ENCODE measurements around the gene TMEM37. TPM values are rescaled to one million over a fixed set of nuclear protein-coding genes. Genes with fewer than 3 reads are reported as not detected.
A peak's percentile ranks its signal among the peaks of the same experiment; 100 is the strongest.

Gene TMEM37
- total RNA-seq, 1 donor from 2014 or later: 2.1 TPM

DNA sequence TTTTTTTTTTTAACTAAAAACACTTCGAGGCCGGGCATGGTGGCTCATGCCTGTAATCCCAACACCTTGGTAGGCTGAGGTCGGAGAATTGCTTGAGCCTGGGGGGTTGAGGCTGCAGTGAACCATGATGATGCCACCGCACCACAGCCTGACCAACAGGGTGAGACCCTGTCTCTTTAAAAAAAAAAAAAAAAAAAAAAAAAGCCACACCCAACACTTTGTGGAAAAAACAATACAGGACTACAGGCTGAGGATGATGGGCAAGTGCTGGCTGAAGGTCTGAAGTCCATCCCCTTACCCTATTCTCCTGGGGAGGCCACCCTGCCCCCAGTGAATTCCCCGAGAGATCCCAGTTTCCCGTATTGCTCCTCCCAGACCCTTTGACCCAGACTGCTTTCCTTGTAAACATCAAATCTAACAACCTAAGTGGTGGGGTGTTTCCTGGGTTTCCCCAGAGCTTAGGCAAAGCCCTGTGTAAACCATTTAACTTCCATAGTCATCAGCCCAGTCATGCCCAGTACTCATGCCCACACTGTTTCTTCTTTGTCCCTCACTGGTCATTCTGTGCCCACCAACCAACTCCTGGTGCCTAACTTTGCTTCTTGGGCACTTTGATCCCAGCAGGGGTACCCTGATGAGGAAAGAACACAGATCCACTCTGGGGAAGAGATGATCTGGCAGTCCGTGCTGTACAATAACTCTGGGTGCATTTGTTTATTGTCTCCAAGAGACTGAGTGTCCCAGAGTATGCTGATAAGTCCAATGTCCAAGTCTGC, 5.8 kb upstream of the TMEM37 start:
- no peaks in the 10 kb centered on the region for H3K9me3 ChIP-seq (ENCODE audit: control insufficient read depth in 3 of 3, low read length in 3 of 3)
- no peak overlapping the region for H3K4me3 ChIP-seq (ENCODE audit: low read length in 3 of 3)
- no peak overlapping the region for H3K27ac ChIP-seq (ENCODE audit: low read depth, low read length)
- no peaks in the 10 kb centered on the region for H3K36me3 ChIP-seq (ENCODE audit: control insufficient read depth in 3 of 3, insufficient read depth in 3 of 3, low read length in 3 of 3)
- peaks cover 0 to 4% (median 2%) of the 10 kb centered on the region in 3 donors for H3K4me1 ChIP-seq (ENCODE audit: control insufficient read depth in 3 of 3, insufficient read depth in 3 of 3, low read length in 3 of 3)
- no peak overlapping the region for H3K9ac ChIP-seq (ENCODE audit: low read depth in 1 of 3, low read length in 3 of 3)
- H3K27me3 ChIP-seq (ENCODE audit: control insufficient read depth in 3 of 3, insufficient read depth in 3 of 3, low read length in 3 of 3): no peaks in the 10 kb centered on the region

DNA sequence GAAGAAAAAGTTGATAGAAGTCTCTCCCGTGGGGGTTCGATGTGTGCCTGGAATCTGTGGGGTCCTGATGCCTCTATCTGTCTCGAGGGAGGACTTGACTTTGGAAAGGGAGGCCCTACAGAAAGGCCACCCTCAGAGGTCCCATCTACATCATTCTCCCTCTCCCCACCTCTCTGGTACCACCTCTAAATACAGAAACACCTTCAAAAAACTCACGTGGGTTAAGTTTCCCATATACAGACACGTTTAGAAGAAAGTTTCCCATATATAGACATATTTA, 5.3 kb upstream of the TMEM37 start:
- Histone ChIP-seq H3K27ac (ENCODE audit: low read depth, low read length) (no peak overlapping the region), H3K4me3 (ENCODE audit: low read length in 3 of 3) (no peak overlapping the region), H3K9ac (ENCODE audit: low read depth in 1 of 3, low read length in 3 of 3) (no peak overlapping the region), H3K36me3 (ENCODE audit: control insufficient read depth in 3 of 3, insufficient read depth in 3 of 3, low read length in 3 of 3) (no peaks in the 10 kb centered on the region), H3K9me3 (ENCODE audit: control insufficient read depth in 3 of 3, low read length in 3 of 3) (no peaks in the 10 kb centered on the region), H3K4me1 (ENCODE audit: control insufficient read depth in 3 of 3, insufficient read depth in 3 of 3, low read length in 3 of 3) (peaks cover 0 to 6% (median 5%) of the 10 kb centered on the region in 3 donors), H3K27me3 (ENCODE audit: control insufficient read depth in 3 of 3, insufficient read depth in 3 of 3, low read length in 3 of 3) (no peaks in the 10 kb centered on the region)

DNA sequence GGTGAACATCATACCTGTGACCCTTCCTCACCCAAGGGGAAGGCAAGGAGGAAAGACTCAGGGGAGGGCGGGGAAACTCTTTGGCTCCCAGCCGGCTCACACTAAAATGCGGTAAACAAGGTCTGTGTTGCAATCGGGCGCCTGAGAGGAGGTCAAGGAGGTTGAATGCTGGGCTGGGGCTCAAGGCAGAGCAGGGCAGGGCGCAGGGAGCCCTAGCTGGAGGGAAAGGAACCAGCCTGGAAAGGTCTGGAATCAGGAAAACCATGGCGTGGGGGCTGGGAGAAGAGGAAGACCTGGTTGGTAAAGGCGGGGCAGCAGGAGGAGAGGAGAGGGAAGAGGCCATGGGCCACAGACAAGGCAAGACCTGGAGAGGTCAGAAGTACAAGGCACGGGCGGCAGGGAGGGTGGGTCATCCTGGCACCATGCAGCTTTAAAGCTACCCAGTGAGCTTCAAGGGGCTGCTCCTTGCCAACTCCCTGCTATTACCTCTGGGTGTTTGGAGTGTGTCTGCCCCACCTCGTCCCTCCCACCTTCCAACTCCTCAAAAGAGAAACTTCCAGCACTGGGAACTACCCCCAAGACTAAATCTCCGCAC, 4.8 kb upstream of the TMEM37 start:
- H3K27ac ChIP-seq (ENCODE audit: low read depth, low read length): no peak overlapping the region

DNA sequence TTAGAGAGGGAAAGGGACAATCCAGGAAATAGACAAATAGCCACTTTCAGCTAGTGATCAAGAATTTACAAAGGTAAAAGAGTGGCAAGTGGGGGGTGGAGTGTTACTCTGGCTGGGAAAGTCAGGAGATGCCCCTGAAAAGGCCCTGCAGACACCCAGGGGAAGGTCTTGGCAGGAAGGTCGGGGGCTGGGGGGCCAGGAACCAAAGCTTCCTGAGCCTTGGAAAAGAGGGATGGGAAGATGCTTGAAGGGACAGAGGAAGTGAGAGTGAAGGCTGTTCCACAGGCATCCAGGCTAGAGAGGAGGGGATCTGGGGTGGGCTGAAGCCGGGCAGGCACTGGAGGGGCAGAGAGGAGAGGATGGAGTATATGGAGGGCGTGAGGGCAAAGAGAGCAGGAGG, 3.9 kb upstream of the TMEM37 start:
- no peak overlapping the region for H3K9ac ChIP-seq (ENCODE audit: low read depth in 1 of 3, low read length in 3 of 3)
- no peak overlapping the region for H3K4me3 ChIP-seq (ENCODE audit: low read length in 3 of 3)
- no peak overlapping the region for H3K27ac ChIP-seq (ENCODE audit: low read depth, low read length)
- H3K4me1 ChIP-seq (ENCODE audit: control insufficient read depth in 3 of 3, insufficient read depth in 3 of 3, low read length in 3 of 3): peaks cover 6 to 15% (median 11%) of the 10 kb centered on the region in 3 donors
- no peaks in the 10 kb centered on the region for H3K9me3 ChIP-seq (ENCODE audit: control insufficient read depth in 3 of 3, low read length in 3 of 3)
- H3K36me3 ChIP-seq (ENCODE audit: control insufficient read depth in 3 of 3, insufficient read depth in 3 of 3, low read length in 3 of 3): no peaks in the 10 kb centered on the region
- H3K27me3 ChIP-seq (ENCODE audit: control insufficient read depth in 3 of 3, insufficient read depth in 3 of 3, low read length in 3 of 3): no peaks in the 10 kb centered on the region

More for the DNA sequence above, 4.8 kb upstream of the TMEM37 start:
- peaks cover 0 to 8% (median 6%) of the 10 kb centered on the region in 3 donors for H3K4me1 ChIP-seq (ENCODE audit: control insufficient read depth in 3 of 3, insufficient read depth in 3 of 3, low read length in 3 of 3)
- no peaks in the 10 kb centered on the region for H3K36me3 ChIP-seq (ENCODE audit: control insufficient read depth in 3 of 3, insufficient read depth in 3 of 3, low read length in 3 of 3)
- H3K4me3 ChIP-seq (ENCODE audit: low read length in 3 of 3): no peak overlapping the region
- no peaks in the 10 kb centered on the region for H3K9me3 ChIP-seq (ENCODE audit: control insufficient read depth in 3 of 3, low read length in 3 of 3)
- no peak overlapping the region for H3K9ac ChIP-seq (ENCODE audit: low read depth in 1 of 3, low read length in 3 of 3)
- no peaks in the 10 kb centered on the region for H3K27me3 ChIP-seq (ENCODE audit: control insufficient read depth in 3 of 3, insufficient read depth in 3 of 3, low read length in 3 of 3)

DNA sequence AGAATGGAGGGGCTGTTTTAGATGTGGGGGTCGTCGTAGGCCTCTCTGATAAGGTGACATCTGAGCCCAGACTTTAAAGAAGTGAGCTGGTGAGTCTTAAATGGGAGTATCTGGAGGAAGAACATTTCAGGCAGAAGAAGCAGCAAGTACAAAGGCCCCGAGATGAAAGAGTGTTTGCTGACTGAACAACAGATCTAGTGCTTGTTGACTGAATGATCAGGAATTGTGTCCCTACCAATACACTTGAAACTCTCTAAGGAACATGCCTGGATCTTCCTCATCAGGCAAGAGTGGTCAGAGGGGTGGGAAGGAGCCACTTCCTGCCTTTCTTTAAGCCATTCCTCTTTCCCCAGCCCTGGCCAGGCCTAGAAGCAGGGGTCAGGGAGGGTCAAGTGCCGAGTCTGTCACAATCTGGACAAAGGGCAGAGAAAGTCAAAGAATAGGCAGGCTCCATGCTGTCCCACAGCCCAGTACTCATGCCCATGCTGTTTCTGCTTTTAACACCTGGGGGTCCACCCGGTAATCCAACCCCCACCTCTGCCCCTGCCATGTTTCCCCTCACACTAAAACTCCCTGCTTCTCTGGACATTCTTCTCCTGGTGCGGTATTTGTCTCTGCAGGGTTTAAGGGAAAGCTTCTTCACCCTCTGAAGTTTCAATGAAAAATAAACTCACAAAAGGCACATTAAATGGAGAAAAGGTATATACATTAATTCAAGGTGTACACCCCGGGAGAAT, 3.0 kb upstream of the TMEM37 start:
- Histone ChIP-seq H3K27ac (ENCODE audit: low read depth, low read length) (peak overlapping the region; percentile 28), H3K27me3 (ENCODE audit: control insufficient read depth in 3 of 3, insufficient read depth in 3 of 3, low read length in 3 of 3) (peaks cover 0 to 2% (median 0%) of the 10 kb centered on the region in 3 donors), H3K9ac (ENCODE audit: low read depth in 1 of 3, low read length in 3 of 3) (no peak overlapping the region), H3K4me1 (ENCODE audit: control insufficient read depth in 3 of 3, insufficient read depth in 3 of 3, low read length in 3 of 3) (peaks cover 6 to 15% (median 11%) of the 10 kb centered on the region in 3 donors), H3K9me3 (ENCODE audit: control insufficient read depth in 3 of 3, low read length in 3 of 3) (no peaks in the 10 kb centered on the region), H3K36me3 (ENCODE audit: control insufficient read depth in 3 of 3, insufficient read depth in 3 of 3, low read length in 3 of 3) (no peaks in the 10 kb centered on the region), H3K4me3 (ENCODE audit: low read length in 3 of 3) (no peak overlapping the region)

DNA sequence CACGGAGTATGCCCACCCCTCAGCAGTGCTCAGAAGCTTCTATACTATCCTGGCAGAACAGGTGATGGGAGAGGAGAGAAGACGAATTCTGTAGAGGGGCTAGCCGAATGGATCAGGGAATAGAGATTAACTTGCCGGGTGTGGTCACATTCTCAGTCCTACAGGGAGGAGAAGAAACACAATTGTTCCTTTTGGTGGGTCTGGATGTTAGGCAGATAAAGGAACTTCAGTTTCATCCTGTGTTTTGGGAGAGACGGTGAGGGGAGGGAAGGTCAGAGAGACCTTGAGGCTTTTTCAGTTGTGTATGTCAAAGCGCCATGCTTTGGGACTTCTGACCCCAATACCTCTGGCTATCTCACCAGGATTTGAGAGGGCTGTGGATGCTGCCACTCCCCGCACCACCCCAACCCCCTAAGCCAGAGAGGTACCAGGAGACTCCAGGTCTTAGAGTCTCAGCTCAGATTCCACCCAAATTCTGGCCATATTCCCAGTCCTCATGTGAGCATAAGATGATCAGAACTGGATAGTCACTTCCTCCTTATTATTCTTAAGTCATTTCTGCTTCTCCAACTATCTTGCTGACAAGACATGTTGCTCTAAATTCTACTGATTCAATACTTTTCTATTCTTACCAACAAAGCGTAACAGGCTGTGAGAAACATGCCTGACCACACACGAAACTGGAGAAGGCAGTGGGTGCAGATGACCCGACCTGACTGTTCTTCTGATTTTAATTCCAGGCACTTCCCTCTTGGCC, 2.3 kb upstream of the TMEM37 start:
- peaks cover 6 to 15% (median 11%) of the 10 kb centered on the region in 3 donors for H3K4me1 ChIP-seq (ENCODE audit: control insufficient read depth in 3 of 3, insufficient read depth in 3 of 3, low read length in 3 of 3)
- no peaks in the 10 kb centered on the region for H3K9me3 ChIP-seq (ENCODE audit: control insufficient read depth in 3 of 3, low read length in 3 of 3)
- H3K4me3 ChIP-seq (ENCODE audit: low read length in 3 of 3): no peak overlapping the region
- peak overlapping the region; percentile 52 for H3K27ac ChIP-seq (ENCODE audit: low read depth, low read length)
- peaks cover 0 to 2% (median 0%) of the 10 kb centered on the region in 3 donors for H3K27me3 ChIP-seq (ENCODE audit: control insufficient read depth in 3 of 3, insufficient read depth in 3 of 3, low read length in 3 of 3)
- H3K36me3 ChIP-seq (ENCODE audit: control insufficient read depth in 3 of 3, insufficient read depth in 3 of 3, low read length in 3 of 3): no peaks in the 10 kb centered on the region
- no peak overlapping the region for H3K9ac ChIP-seq (ENCODE audit: low read depth in 1 of 3, low read length in 3 of 3)

DNA sequence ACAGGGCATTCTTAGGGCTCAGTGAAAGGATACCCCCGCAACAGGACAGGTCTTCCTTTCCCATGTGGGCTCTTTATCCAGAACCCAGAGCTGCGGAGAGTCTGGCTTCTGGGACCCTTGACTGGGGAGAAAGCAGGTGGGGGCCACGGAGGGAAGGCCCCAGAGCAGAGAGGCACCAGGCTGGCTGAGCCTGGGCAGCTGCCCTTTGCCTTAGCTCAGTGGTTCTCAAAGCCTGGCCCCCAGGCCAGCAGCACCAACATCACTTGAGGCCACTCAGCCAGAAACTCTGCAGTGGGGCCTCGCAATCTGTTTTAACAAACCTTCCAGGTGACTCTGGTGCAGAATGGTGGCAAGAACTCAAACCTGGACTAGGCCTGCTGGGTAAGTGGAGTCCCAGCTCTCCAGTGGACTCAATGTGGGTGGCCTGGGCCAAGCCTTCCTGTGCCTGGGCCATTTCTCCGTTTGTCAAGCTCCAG, 1.6 kb upstream of the TMEM37 start:
- Histone ChIP-seq H3K9me3 (ENCODE audit: control insufficient read depth in 3 of 3, low read length in 3 of 3) (no peaks in the 10 kb centered on the region), H3K36me3 (ENCODE audit: control insufficient read depth in 3 of 3, insufficient read depth in 3 of 3, low read length in 3 of 3) (no peaks in the 10 kb centered on the region), H3K27ac (ENCODE audit: low read depth, low read length) (peak overlapping the region; percentile 52), H3K4me1 (ENCODE audit: control insufficient read depth in 3 of 3, insufficient read depth in 3 of 3, low read length in 3 of 3) (peaks cover 6 to 15% (median 14%) of the 10 kb centered on the region in 3 donors), H3K27me3 (ENCODE audit: control insufficient read depth in 3 of 3, insufficient read depth in 3 of 3, low read length in 3 of 3) (peaks cover 0 to 2% (median 0%) of the 10 kb centered on the region in 3 donors), H3K4me3 (ENCODE audit: low read length in 3 of 3) (no peak overlapping the region), H3K9ac (ENCODE audit: low read depth in 1 of 3, low read length in 3 of 3) (no peak overlapping the region)

DNA sequence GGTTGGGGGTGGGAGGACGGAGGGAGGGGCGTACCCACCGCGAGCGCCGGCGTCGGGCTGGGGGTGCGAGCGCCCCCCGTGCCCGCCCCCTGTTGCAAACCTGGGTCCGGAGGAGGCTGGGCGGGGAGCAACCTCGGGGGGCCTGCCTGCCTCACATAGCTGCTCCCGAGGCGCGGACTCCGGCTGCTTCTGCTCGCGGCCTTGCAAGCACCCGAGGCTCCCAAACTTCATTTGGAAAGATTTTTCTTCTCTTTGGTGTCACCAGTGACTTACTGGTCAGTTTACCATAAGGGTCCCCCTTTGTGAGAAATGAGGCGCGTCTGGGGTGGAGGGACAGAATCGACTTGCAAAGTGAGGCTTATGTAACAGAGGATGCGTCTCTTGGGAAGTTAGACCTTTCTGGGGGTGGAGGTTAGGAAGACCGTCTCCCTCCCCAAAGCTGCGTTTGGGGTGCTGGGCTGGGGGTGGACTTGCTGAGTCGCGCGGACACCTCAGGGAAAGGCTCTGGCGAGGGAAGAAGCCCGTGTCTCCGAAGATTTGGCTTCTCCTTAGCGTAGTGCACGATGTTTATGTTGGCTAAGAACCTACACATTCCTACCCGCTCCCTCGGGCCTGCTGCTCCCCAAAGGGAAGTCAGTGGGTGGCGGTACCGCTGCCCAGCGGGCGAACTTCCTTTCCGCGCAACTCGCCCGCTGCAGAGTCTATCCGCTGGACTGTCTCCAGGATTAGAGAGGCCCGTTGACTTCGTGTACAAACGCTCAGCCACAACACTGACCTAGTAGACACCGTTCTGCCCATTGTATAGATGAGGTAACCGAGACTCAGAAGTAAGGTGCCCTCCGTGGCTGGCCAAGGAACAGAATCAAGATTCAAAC, 559 bp downstream of the TMEM37 start:
- Histone ChIP-seq H3K27ac (ENCODE audit: low read depth, low read length) (peak overlapping the region; percentile 51), H3K27me3 (ENCODE audit: control insufficient read depth in 3 of 3, insufficient read depth in 3 of 3, low read length in 3 of 3) (peaks cover 0 to 2% (median 0%) of the 10 kb centered on the region in 3 donors), H3K9me3 (ENCODE audit: control insufficient read depth in 3 of 3, low read length in 3 of 3) (no peaks in the 10 kb centered on the region), H3K4me3 (ENCODE audit: low read length in 3 of 3) (peak overlapping the region; percentile 59 to 64 (median 59)), H3K36me3 (ENCODE audit: control insufficient read depth in 3 of 3, insufficient read depth in 3 of 3, low read length in 3 of 3) (no peaks in the 10 kb centered on the region), H3K4me1 (ENCODE audit: control insufficient read depth in 3 of 3, insufficient read depth in 3 of 3, low read length in 3 of 3) (peaks cover 6 to 19% (median 15%) of the 10 kb centered on the region in 3 donors), H3K9ac (ENCODE audit: low read depth in 1 of 3, low read length in 3 of 3) (peak overlapping the region in 2 of 3 donors; percentile 38 to 60)
